AG08396 (cell line): ENCODE data around the gene ENDOU.
A peak's percentile ranks its signal among the peaks of the same experiment; 100 is the strongest.

Source experiments
- DNase-seq: peaks from one replicate; pipeline ENCODE4 v3.0.0; 2012; ENCODE audit warnings: low spot score, mixed read lengths

Gene ENDOU

DNA sequence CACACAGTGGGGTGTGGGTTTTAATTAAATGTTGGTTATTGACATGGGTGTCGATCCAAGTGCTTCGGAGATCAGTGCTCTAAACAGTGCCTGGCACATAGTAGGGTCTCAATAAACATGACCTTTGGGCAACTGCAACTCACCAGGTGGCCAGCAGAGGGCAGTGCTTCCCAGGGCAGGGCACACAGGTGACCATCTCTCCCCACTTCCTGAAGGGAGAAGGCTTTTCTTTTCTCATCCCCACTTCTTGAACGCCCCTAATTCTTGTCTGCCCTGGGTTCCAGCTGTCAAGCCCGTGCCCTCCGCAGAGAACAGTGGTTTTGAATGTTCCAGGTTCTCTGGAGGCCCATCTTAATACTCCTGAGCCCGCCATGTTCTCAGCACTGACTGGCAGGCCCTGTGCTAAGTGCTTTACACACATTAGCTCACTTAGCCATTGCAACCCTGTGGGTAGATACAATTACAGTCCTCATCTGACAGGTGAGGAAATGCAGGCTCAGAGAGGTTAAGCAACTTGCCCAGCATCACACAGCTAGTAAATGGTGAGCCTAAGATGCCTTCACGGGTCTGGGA is 17.0 kb upstream of the ENDOU start:
- DNase-seq: peak; percentile 54

DNA sequence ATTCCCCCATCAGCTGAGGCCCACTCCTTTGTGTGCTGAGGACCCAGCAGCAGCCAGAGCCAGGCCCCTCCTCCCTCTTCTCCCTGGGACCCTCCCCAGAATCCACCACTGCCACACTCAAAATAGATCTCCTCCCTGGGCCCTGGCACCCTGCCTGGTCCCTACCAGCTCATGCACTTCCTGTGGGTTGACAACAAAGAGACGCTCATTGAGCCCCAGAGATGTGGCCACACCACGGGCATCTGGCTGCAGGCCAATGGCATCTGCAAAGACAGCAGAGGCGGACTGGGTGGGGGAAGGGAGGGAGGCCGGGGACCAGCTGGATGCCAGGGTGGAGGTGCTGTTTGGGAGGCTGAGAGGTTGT is 16.0 kb upstream of the ENDOU start:
- no peak for DNase-seq

DNA sequence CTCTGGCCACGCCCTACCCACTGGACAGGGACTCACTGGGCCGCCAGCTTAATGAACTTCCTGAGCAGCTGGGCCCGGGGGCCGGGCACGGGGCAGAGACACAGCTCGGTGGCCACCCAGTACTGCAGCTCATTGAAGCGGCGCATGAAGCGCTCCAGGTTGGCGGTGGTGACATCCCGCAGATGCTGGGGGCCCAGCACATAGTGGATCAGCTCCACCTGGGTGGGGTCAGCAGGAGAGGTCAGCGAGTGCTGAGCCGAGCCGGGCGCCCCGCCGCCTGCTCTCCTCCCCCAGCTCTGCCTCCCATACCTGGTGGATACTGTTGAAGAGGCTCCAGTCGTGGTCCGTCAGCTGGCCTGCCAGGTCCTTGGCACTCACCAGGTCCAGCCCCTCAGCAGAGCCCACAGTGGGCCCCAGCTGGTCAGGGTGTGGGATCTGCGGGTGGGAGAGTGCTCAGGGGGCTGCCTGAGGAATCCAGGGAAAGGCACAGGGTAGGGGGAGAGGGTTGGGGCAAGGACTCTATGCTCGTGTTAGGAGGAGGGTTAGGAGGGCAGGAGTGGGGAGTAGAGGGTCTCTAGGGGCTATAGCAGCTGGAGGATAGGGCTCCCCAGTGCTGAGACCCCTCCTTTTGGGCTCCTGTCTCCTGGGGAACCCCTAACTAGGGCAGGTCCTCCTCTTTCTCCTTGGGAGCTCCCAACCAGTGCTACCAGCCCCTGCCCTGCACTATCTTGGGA is 15.5 kb upstream of the ENDOU start:
- DNase-seq: no peak

DNA sequence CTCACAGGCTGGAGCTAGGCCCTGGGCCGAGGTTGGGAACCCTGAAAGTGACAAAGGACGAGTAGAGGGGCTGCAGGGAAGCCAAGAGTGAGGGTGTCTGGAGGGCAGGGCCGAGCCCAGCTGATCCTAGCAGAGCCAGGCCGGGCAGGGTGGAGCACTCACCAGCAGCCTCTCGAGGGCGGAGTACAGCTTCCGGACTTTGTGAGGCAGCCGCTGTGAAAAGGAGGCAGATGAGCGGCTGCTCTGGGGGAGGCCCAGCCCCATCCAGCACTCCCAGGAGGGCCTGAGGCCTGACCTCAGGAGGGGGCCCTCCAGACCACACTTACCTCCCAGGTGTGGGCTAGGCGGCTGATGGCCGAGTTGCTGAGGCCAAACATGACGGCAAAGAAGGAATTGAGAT is 14.7 kb upstream of the ENDOU start:
- DNase-seq: no peak

DNA sequence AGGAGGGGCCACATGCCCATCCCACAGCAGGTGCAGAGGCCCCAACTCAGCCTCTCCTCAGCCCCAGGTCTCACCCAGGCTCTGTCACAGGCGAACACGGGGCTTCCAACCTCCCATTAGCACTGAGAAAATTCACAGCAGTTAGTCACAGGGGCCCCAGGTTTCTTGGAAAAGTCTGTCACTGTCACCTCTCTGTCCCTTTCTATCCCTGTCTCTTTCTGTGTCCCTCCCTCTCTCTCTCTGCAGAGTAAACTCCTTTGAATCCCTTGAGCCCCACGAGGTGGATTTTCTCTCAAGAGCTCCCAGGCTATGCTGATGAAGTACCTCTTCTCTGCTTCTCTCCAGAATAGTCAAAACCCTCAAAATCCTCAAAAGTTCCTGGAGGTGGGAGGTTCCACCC is 14.0 kb upstream of the ENDOU start:
- no peak for DNase-seq

DNA sequence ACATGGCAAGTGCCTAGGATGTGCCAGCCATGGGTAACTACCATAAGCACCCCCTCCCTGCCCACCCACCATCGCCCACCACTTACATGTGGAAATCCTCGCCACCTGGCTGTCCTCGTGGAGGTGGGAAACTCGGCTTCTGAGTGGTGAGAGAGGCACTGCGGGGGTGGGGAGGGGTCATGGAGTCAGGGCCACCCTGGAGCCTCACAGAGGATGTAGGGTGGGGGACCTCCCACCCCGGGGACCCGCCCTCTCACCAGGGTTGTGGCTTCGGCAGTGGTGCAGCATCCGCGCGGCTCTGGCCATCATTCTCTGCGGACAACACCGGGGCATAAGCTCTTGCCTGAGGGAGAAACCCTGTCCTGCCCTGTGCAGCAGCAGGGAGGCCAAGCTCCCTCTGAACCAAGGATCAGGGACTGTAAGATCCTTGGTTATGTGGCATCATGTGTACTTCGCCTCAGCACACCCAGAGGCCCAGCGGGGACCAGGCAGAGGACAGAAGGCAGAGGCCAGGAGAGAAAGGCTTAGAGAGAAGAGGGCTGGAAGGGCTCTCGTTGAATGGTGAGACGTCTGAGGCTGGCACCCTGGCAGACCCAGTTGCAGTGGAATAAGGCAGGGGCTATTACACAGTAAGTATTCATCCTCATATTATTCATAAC is 12.8 kb upstream of the ENDOU start:
- no peak for DNase-seq

DNA sequence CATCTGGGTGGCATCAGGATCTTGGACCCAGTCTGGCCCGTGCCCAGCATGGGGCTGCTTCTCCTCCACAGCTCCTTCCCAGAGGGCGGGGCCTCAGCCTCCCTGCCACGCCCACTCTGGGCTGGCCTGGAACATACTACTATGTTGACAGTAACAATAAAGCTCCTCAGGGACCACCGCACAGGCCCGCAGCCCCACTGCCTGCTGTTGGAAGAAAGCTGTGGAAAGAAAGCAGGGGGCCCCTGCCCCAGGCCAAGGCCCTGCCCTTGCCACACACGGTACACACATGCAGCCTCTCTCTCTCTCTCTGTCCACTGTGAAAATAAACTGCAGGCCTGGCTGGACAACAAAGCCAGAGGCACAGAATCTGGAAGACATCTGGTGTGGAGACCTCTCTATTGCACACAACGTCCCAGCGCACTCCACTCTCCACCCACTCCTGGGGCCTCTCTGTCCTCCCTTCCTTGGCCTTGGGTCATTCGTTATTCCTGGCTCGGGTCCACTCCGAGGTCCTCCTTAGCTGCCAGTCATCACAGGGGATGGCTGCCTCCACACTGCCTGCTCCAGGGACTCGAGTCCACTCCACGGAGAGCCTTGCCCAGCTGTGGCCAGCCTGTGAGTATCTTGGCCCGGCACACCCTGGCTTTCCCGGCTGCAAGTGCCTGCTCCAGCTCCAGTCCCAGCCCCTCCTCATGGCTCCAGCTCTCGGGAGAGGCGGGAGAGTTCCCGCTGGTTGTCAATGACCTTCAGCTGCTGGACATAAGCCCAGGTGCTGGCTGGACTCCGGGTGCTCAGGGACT is 11.8 kb upstream of the ENDOU start:
- peak; percentile 78 for DNase-seq

DNA sequence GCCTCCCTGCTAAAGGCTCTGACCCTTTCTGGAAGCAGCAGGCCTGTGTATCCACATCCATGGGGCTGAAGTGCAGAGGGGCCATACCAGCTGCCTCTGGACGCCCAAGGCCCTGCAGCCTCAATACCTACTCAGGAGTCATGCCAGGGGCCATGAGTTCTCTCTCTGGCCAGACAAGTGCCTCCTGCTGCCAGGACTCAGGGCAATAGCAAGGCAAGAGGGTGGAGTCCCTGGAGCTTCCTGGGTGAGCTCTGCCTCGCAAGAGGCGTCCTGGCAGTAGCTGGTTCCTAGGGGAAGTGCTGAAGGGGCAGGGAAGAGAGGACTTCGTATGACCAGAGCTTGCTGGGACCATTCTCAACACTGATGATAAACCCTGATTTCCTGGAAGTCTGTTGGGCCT is 10.9 kb upstream of the ENDOU start:
- no peak for DNase-seq

DNA sequence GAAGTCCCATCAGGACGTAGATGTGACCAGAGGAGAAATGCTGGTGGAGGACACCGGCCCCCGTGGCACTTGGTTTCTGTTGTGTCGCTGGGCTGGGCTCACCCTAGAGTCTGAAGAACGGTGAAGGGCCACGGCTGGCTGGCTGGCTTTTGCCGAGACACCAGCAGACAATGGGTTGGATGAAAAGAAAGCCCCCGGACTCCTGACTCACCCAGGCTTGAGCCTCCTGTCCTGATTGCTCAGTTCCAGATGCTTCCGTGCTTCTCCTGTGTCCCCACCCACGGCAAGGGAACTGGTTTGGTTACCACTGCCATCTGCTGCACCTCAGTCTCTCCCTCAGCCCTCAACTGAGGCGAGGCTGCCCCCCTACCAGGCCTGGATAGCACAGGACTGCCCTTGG is 10.4 kb upstream of the ENDOU start:
- no peak for DNase-seq

DNA sequence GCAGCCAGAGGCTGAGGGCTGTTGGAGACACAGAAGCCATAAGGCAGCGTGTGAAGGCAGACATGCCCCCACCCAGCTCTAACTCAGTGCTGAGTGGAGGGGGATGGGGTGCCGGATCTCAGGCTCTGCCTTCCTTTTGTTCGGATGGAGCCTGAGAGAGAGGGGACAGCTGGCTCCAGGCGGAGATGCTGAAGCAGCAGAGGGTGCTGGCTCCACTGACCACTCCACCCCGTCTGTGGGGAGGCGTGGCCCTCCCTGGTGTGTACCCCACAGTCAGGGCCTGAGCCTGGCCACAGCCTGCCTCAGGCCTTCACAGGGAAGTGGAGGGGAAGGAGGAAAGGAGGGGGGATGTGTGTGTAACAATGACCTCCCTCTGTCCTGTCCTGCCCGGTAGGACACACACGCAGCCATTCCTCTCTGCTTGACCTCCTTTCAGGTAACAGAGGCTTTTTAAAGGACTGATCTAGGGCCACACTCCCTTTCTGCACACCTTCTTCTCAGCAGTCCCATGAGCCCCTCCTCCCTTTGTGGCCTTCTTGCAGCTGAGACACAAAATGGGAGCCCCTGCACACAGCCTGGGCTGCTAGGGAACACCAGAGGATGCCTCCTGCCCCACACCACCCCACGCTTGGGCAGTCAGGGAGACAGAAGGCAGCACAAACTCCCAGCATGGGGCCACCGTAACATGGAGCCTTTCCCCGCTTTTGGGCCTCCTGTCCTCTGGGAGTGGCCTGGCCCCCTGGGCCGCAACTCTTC is 9.6 kb upstream of the ENDOU start:
- no peak for DNase-seq

DNA sequence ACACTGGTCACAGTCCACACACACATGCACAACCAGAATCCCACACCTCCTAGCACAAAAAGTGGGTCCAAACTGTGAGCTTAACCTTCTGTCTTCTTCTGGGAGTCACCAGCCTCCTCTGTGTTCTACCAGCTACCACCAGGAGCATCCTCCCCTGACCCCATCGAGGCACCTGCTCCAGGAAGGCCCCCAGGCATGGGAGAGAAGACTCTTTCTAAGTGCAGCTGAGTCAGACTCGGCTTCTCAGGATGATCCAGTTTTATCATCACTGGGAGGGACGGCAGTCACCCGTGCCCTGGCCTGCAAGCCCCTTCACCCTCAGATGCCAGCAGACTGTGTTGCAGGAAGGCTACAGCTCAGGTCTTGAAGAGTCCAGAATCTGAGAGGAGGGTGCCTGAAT is 7.9 kb upstream of the ENDOU start:
- no peak for DNase-seq

DNA sequence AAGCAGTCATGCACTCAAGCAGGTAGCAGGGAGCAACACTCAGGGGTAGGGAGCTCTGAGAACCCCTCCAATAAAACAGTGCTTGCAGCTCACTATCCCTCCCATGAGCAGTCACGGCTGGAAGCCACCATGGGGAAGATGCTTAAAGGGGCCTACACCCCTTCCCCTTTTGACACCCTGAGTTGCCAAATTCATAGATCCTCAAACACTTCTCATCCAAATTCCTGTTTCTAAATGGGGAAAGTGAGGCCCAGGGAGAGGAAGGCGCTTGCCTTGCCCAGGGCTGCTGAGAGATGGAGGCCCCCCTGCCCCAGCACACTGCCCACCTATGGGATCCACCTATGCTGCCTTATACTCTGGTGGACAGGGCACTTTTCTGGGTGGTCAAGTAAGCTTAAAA is 7.2 kb upstream of the ENDOU start:
- no peak for DNase-seq

DNA sequence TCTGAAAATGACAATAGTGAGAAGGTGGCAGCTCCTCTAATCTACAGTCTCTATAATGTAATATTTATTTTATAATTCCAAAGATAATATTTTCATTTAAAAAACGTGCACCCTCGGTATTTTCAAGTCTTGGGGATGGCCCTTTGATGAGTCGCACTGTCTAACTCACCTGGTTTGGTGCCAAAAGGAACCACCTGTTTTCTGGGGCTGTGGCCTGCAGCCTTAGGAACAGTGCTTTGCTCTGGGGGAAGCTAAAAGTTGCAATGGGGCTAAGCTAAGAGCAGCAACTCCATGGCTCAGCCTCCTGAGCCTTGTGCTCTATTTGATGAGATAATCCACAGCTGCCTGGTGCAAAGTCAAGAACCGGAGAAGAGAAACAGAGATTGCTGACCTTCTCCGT is 6.4 kb upstream of the ENDOU start:
- no peak for DNase-seq

DNA sequence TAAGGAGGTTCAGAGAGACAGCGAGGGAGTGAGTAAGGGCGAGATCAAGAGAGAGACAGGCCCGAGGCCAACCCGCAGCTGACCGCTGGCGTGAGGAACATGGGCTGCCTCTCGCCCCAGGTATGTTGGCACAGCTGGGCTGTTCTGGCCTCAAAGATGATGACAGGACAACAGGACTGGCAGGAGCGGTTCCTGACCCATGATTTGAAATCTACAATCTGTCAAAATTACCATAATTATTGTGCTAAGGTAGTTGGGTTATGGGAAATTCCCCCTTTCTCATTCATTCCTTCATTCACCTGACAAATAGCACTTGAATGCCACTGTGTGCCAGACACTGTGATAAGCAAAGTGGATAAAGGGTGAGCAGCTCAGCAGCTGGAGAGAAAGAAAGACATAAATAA is 5.1 kb upstream of the ENDOU start:
- peak; percentile 50 for DNase-seq

DNA sequence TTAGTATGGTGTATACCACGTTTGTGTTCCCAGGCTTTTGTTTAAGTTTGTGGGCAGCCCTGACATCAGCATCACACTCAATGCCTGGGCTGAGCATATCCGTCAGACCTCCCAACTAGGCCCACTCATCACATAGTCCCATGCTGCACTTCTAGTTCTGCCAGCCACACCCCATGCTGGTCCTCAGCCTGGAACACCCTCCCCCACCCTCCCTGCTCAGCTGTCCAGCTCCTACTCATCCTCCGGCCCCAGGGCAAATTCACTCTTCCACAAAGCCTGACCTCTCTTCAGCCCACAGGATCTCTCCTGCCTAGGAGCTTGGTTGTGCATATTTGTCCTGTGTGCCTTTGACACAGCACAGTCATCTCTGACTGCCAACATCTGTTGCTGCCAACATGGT is 3.9 kb upstream of the ENDOU start:
- peak; percentile 43 for DNase-seq

DNA sequence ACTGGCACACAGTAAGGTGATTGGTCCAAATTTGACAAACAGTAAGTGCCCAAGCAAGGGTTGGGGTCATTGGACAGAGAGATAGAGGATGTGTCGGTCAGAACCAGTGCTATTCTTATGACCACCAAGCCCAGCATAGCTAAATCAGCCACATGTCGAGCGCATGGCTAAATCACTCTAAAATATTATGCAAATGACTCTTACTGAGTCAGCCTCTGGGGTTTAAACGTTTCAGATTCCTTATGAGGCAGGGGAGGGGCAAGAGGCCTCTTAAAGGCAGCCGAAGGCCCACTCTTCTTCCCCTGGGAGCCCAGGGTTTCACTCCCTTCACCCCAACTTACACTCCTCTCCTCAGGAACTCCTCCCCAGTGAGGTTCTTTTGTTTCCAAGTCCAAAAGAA is 603 bp upstream of the ENDOU start:
- peak; percentile 72 for DNase-seq

DNA sequence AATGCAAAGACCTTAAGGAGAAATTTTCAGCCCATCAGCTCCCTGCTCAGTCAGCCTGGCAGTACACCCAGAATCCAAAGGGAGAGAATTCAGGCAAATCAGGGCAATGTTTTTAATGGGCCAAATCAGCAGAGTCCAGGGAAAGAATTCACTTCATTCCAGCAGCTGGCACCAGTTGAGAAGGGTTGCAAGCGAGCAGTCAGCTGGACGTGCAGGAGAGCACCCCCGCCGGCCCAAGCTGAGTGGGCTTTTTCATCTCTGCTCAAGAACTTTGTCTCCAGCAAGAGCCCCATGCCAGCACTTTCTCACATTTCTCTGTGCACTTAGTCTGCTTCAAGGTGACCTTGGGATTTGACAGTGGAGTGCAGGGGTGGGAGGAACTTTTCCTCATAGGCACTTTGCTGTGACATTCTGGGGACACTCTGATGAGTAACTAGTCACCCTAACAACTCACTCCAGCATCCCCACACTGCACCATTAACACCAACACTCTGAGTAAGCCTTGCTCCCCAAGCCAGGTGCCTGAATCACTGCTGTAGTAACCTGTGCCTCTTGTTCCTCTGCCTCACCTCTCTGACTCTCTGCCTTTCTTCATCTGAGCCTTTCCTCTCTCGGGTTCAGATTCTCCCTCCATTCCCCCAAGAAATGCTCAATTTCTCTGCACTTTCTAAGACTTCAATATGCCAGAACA is 2.2 kb downstream of the ENDOU start:
- no peak for DNase-seq

DNA sequence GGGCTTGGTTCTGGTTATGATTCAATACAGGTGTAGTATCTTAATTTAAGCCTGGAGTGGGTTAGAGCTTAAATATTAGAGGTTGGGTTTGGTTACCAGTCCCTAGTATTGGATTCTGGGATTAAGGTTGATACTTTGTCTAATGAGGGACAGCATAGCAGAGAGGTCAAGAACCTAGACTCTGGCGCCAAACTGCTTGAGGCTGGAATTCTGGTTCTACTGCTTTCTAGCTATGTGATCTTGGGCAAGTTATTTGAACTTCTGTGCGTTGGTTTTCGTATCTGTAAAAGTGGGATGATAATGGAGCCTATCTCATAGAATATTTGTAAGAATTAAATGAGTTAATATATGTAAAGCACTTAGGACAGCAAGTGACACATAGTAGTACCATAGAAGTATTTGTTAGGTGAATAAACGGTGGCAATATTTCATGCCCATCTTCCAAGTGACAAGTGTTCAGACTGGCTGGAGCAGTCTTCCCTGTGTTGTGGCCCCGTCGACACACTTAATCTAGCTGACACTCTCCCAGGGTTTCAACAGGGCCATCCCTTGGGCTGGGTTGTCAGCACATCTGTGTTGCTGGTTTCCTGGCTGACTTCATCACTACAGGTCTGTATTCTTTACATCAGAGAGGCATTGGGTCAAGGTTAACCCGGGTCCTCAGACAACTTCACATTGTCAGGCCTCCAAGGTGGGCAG is 3.0 kb downstream of the ENDOU start:
- no peak for DNase-seq

DNA sequence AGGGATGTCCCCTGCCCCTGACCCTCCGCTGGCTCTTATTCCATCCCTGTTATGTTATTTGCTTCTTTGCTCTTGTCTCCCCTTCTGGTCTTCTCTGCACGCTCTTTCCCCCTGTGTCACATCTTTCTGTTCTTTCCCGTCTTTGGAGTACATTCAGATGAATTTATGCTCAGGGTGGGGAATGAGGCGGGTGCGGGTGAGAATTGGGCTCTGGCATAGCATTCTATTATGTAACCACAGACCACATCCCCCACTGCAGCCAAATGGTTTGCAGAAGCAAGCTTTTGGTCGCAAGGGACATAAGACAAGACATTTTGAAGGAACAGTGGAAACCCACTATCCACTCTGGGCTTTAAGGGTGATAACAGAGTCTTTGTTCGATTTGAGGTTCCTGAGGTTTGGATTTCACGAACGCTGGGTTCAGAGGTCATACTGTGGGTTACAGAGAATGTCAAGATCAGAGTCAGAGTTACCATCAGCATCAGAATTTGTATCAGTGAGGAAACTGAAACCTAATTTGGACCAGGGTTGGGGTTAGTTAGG is 3.8 kb downstream of the ENDOU start:
- no peak for DNase-seq

DNA sequence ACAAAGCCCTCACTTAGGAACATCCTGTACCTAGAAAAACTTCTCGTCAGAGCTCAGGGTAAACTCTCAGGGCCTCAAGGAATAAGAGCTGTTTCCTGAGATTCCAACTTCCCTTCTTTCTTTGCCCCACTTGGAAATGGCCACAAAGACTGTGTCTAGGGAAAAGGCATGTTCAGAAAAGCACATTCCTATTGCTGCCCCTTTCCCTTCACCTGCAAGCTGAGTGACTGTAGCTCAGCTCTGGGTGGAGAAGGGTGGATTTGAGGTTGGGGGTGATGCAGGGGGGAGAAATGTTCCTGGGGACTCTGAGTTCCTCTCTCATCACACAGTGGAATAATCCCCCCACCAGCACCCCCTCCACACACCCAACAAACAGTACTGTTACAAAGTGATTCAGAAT is 6.8 kb downstream of the ENDOU start:
- no peak for DNase-seq
